IMR-90 (cell line): ENCODE data around the gene BAIAP2L1. TPM values are rescaled to one million over a fixed set of nuclear protein-coding genes. Genes with fewer than 3 reads are reported as not detected.

Experiments used
- ATAC-seq: fragments of 200-7000 bp; cut with Tn5 transposase; 2 replicates; pipeline ENCODE4 v1.9.1; 2020; ENCODE audit warnings: low read depth, mild to moderate bottlenecking, moderate library complexity
- BruUV-seq: library from RNA; stranded (reverse); fragments of 400-500 nt; replicated peaks from 2 replicates; lab custom pipeline; 2021; lab: Mats Ljungman, UMichigan
- CTCF ChIA-PET: fragments of 300-600 bp; formaldehyde crosslinking; extraction: SDS; loops from one replicate; lab custom pipeline; 2021; ENCODE audit warnings: antibody characterized with exemption; lab: Yijun Ruan, JAX
- POLR2A ChIA-PET: fragments of 300-600 bp; sonication (Branson Sonifier 250); formaldehyde crosslinking; loops from one replicate; lab custom pipeline; 2022; ENCODE audit warnings: antibody characterized with exemption; ENCODE audit not compliant: unreplicated experiment; lab: Charles Lee
- DNase-seq: peaks from one replicate; pipeline ENCODE4 v3.0.0; 2013
- H2AFZ ChIP-seq: replicated peaks from 2 replicates; pipeline ENCODE3; 2013; ENCODE audit warnings: low read length, mild to moderate bottlenecking; ENCODE audit not compliant: poor library complexity
- H2AK5ac ChIP-seq: 2 replicates; pipeline ENCODE4 v1.6.1; 2013; ENCODE audit warnings: low read depth, low read length, inconsistent platforms
- H2AK9ac ChIP-seq: replicated peaks from 2 replicates; pipeline ENCODE3; 2013; ENCODE audit warnings: mild to moderate bottlenecking, low read depth, low read length, moderate library complexity; ENCODE audit not compliant: poor library complexity
- H2BK120ac ChIP-seq: 2 replicates; pipeline ENCODE4 v1.6.1; 2013; ENCODE audit warnings: low read depth, low read length, inconsistent platforms
- H2BK15ac ChIP-seq: 3 replicates; pipeline ENCODE4 v1.6.1; 2013; ENCODE audit warnings: low read depth, low read length, inconsistent platforms
- H2BK20ac ChIP-seq: 2 replicates; pipeline ENCODE4 v1.6.1; 2013; ENCODE audit warnings: low read depth, mild to moderate bottlenecking, inconsistent platforms, low read length, moderate library complexity
- H2BK5ac ChIP-seq: 2 replicates; pipeline ENCODE4 v1.6.1; 2013; ENCODE audit warnings: mild to moderate bottlenecking, low read depth, low read length, inconsistent platforms; ENCODE audit not compliant: poor library complexity, severe bottlenecking
- H3K14ac ChIP-seq: replicated peaks from 2 replicates; pipeline ENCODE4 v1.6.1; 2013; ENCODE audit warnings: low read depth, low read length, inconsistent platforms
- H3K18ac ChIP-seq: 2 replicates; pipeline ENCODE4 v1.6.1; 2013; ENCODE audit warnings: low read depth, low read length, control low read depth
- H3K23ac ChIP-seq: 2 replicates; pipeline ENCODE4 v1.6.1; 2013; ENCODE audit warnings: low read depth, low read length, inconsistent platforms
- H3K27ac ChIP-seq: 2 replicates; pipeline ENCODE4 v1.5.1; 2013; ENCODE audit warnings: mild to moderate bottlenecking, control low read depth, low read length; ENCODE audit not compliant: insufficient read depth
- H3K27me3 ChIP-seq: 2 replicates; pipeline ENCODE4 v1.6.1; 2013; ENCODE audit warnings: low read length; ENCODE audit not compliant: control insufficient read depth, insufficient read depth
- H3K36me3 ChIP-seq: 2 replicates; pipeline ENCODE4 v1.6.1; 2013; ENCODE audit warnings: low read length, mixed read lengths; ENCODE audit not compliant: control insufficient read depth, insufficient read depth
- H3K4ac ChIP-seq: 2 replicates; pipeline ENCODE4 v1.6.1; 2013; ENCODE audit warnings: low read depth, low read length, inconsistent platforms
- H3K4me1 ChIP-seq: 2 replicates; pipeline ENCODE4 v1.6.1; 2013; ENCODE audit warnings: low read length, mixed read lengths; ENCODE audit not compliant: control insufficient read depth, insufficient read depth
- H3K4me2 ChIP-seq: 2 replicates; pipeline ENCODE4 v1.6.1; 2013; ENCODE audit warnings: low read depth, mild to moderate bottlenecking, control low read depth, low read length, moderate library complexity
- H3K4me3 ChIP-seq: 2 replicates; pipeline ENCODE4 v1.5.1; 2013; ENCODE audit warnings: low read depth, mild to moderate bottlenecking, control low read depth, low read length, moderate library complexity; ENCODE audit not compliant: insufficient read depth
- H3K56ac ChIP-seq: 2 replicates; pipeline ENCODE4 v1.6.1; 2013; ENCODE audit warnings: low read length, inconsistent platforms; ENCODE audit not compliant: insufficient read depth; ENCODE audit errors: extremely low read depth
- H3K79me1 ChIP-seq, 2 experiments: 2 replicates each; pipeline ENCODE4 v1.6.1; 2013; ENCODE audit warnings: low read length in 2 of 2, inconsistent platforms in 1 of 2, low read depth in 1 of 2
- H3K9ac ChIP-seq: 2 replicates; pipeline ENCODE4 v1.6.1; 2013; ENCODE audit warnings: low read depth, low read length, control low read depth
- H3K9me1 ChIP-seq: 2 replicates; pipeline ENCODE4 v1.6.1; 2013; ENCODE audit warnings: low read length, inconsistent platforms; ENCODE audit not compliant: insufficient read depth
- H3K9me3 ChIP-seq: 2 replicates; pipeline ENCODE4 v1.6.1; 2013; ENCODE audit warnings: low read length; ENCODE audit not compliant: control insufficient read depth, insufficient read depth
- H4K20me1 ChIP-seq: 2 replicates; pipeline ENCODE4 v1.6.1; 2013; ENCODE audit warnings: low read length, inconsistent platforms; ENCODE audit not compliant: insufficient read depth
- H4K5ac ChIP-seq: 2 replicates; pipeline ENCODE4 v1.6.1; 2013; ENCODE audit warnings: mild to moderate bottlenecking, low read depth, low read length, control low read depth
- H4K8ac ChIP-seq, 2 experiments: 2 replicates each; pipeline ENCODE4 v1.6.1; 2013; ENCODE audit warnings: low read depth in 2 of 2, low read length in 2 of 2, control low read depth in 1 of 2, inconsistent platforms in 1 of 2
- H4K91ac ChIP-seq: 2 replicates; pipeline ENCODE4 v1.6.1; 2013; ENCODE audit warnings: low read depth, low read length, inconsistent platforms; ENCODE audit not compliant: insufficient read depth
- BHLHE40 ChIP-seq: fragments of 150-350 bp; IDR thresholded peaks from 2 replicates; pipeline ENCODE4 v1.6.1; 2016; ENCODE audit warnings: mild to moderate bottlenecking, low read depth, low read length
- CEBPB ChIP-seq: IDR thresholded peaks from 2 replicates; pipeline ENCODE4 v1.6.1; 2012; ENCODE audit warnings: low read depth, low read length, improper control_type of control experiment
- CHD1 ChIP-seq: IDR thresholded peaks from 2 replicates; pipeline ENCODE4 v1.6.1; 2012; ENCODE audit warnings: low read depth, low read length, improper control_type of control experiment
- CTCF ChIP-seq: conservative IDR thresholded peaks from 2 replicates; pipeline ENCODE4 v1.5.1; 2012; ENCODE audit warnings: mild to moderate bottlenecking, low read depth, low read length, improper control_type of control experiment
- ELK1 ChIP-seq: fragments of 150-350 bp; IDR thresholded peaks from 2 replicates; pipeline ENCODE4 v1.6.1; 2016; ENCODE audit warnings: low read depth, mild to moderate bottlenecking, low read length, moderate library complexity, borderline replicate concordance
- FOS ChIP-seq: fragments of 150-350 bp; IDR thresholded peaks from 2 replicates; pipeline ENCODE4 v1.6.1; 2016; ENCODE audit warnings: low read depth, low read length
- MAFK ChIP-seq: IDR thresholded peaks from 2 replicates; pipeline ENCODE4 v1.6.1; 2012; ENCODE audit warnings: low read depth, low read length, improper control_type of control experiment
- MAZ ChIP-seq: IDR thresholded peaks from 2 replicates; pipeline ENCODE4 v1.6.1; 2012; ENCODE audit warnings: low read depth, mild to moderate bottlenecking, low read length, improper control_type of control experiment, moderate library complexity, borderline replicate concordance
- MXI1 ChIP-seq: IDR thresholded peaks from 2 replicates; pipeline ENCODE4 v1.6.1; 2012; ENCODE audit warnings: low read depth, mild to moderate bottlenecking, low read length, moderate library complexity, borderline replicate concordance
- NFE2L2 ChIP-seq: fragments of 150-350 bp; IDR thresholded peaks from 2 replicates; pipeline ENCODE4 v1.6.1; 2016; ENCODE audit warnings: low read depth, mild to moderate bottlenecking, low read length
- POLR2A ChIP-seq: IDR thresholded peaks from 2 replicates; pipeline ENCODE4 v1.6.1; 2012; ENCODE audit warnings: mild to moderate bottlenecking, low read depth, low read length
- RAD21 ChIP-seq: IDR thresholded peaks from 2 replicates; pipeline ENCODE4 v1.6.1; 2012; ENCODE audit warnings: low read length, improper control_type of control experiment
- RCOR1 ChIP-seq: IDR thresholded peaks from 2 replicates; pipeline ENCODE4 v1.6.1; 2012; ENCODE audit warnings: mild to moderate bottlenecking, low read length, improper control_type of control experiment; ENCODE audit not compliant: insufficient replicate concordance
- RFX5 ChIP-seq: IDR thresholded peaks from 2 replicates; pipeline ENCODE4 v1.8.0; 2012; ENCODE audit warnings: low read depth, mild to moderate bottlenecking, low read length, moderate library complexity
- SMC3 ChIP-seq: fragments of 150-350 bp; IDR thresholded peaks from 2 replicates; pipeline ENCODE4 v1.6.1; 2016; ENCODE audit warnings: low read depth, mild to moderate bottlenecking, antibody characterized with exemption, low read length, moderate library complexity
- USF2 ChIP-seq: fragments of 150-350 bp; IDR thresholded peaks from 2 replicates; pipeline ENCODE4 v1.6.1; 2017; ENCODE audit warnings: mild to moderate bottlenecking, antibody characterized with exemption, low read length, low read depth
- WGBS, 2 experiments: methylation state at CpG; one replicate each; pipeline versions ENCODE4 v1.1.5 to v1.1.7; 2013; ENCODE audit warnings: missing lambda C conversion rate in 2 of 2; ENCODE audit not compliant: insufficient read length in 1 of 2; ENCODE audit errors: extremely low coverage in 2 of 2; 5-methylcytosine and 5-hydroxymethylcytosine counted together
- dilution Hi-C: fragments of 300-500 bp; cut with HindIII; formaldehyde crosslinking; loops from one replicate; pipeline ENCODE4 v1.14.3; 2018; ENCODE audit warnings: low sequenced_read_pairs; ENCODE audit not compliant: unreplicated experiment
- in situ Hi-C: fragments of 300-500 bp; cut with MboI; formaldehyde crosslinking; loops from 3 replicates; pipeline ENCODE4 v1.14.3; 2019; ENCODE audit warnings: low sequenced_read_pairs, inconsistent platforms, mixed read lengths
- intact Hi-C: fragments of 100-400 bp; cut with micrococcal nuclease; formaldehyde crosslinking; loops from 2 replicates; pipeline ENCODE4 v1.10.0; 2022
- polyA plus RNA-seq, 3 experiments: library from polyadenylated mRNA; depleted of rRNA; stranded (reverse); fragments of >200 nt; gene quantifications; 2 replicates each; pipeline ENCODE4 v1.2.3, GENCODE V29; 2012; ENCODE audit warnings: low replicate concordance in 1 of 3
- total RNA-seq: library from RNA; depleted of rRNA; stranded (reverse); fragments of >200 nt; gene quantifications from 2 replicates; pipeline ENCODE4 v1.2.3, GENCODE V29; 2012

Gene BAIAP2L1
- total and polyA plus RNA-seq, 2 of the 4 experiments (the other 2 are of a cell fraction) = 2.2 to 6.0 TPM

- in situ Hi-C loops = no loop called here
- no peak for TF ChIP-seq RAD21
- no peak for TF ChIP-seq RFX5
- no peak for TF ChIP-seq POLR2A
- TF ChIP-seq CHD1 = no peak
- TF ChIP-seq NFE2L2 = no peak
- no peak for TF ChIP-seq SMC3
- TF ChIP-seq FOS = no peak
- TF ChIP-seq CTCF = no peak
- no peak for TF ChIP-seq MXI1
- no peak for TF ChIP-seq CEBPB
- no peak for TF ChIP-seq MAFK
- no peak for TF ChIP-seq USF2
- no peak for TF ChIP-seq RCOR1
- no peak for TF ChIP-seq ELK1
- TF ChIP-seq MAZ = no peak
- TF ChIP-seq BHLHE40 = no peak
- Histone ChIP-seq H2BK20ac (no peak overlapping the region), H4K5ac (no peak overlapping the region), H2BK120ac (no peak overlapping the region), H3K4ac (no peak overlapping the region), H3K27me3 (no peaks in the 10 kb centered on the region), H3K4me1 (peaks cover 5% of the 10 kb centered on the region; the same call in 1 of the 2 replicates), H3K23ac (no peak overlapping the region), H3K79me1 (peaks cover 3 to 19% of the 10 kb centered on the region in 2 experiments; a peak in 2 of 4 replicates), H3K14ac (no peak overlapping the region), H2BK5ac (no peak overlapping the region), H4K20me1 (no peaks in the 10 kb centered on the region), H3K9ac (no peak overlapping the region; the same call in 1 of the 2 replicates), H3K9me3 (peaks cover 1% of the 10 kb centered on the region; the same call in 1 of the 2 replicates), H2AFZ (no peak overlapping the region), H3K4me3 (no peak overlapping the region), H4K8ac (no peak overlapping the region), H3K36me3 (no peaks in the 10 kb centered on the region), H3K27ac (no peak overlapping the region), H3K56ac (no peak overlapping the region), H3K9me1 (no peaks in the 10 kb centered on the region), H2AK5ac (no peak overlapping the region), H3K4me2 (peak overlapping the region; percentile 38; the same call in 1 of the 2 replicates), H2BK15ac (no peak overlapping the region), H2AK9ac (no peak overlapping the region), H4K91ac (no peak overlapping the region), H3K18ac (no peak overlapping the region; the same call in 1 of the 2 replicates)
- peak; percentile 77 for DNase-seq
- peak; percentile 83 for ATAC-seq
- no TSS peak for BruUV-seq
- dilution Hi-C loops = no loop called here
- CTCF ChIA-PET = interaction anchor here (1.0 kb wide), 1 partner anchor 10 kb away, joined by 3 read pairs; no protein-coding TSS in a partner anchor
- POLR2A ChIA-PET = interaction anchor here (0.7 kb wide), 1 partner anchor 13 kb away, joined by 3 read pairs; no protein-coding TSS in a partner anchor
- intact Hi-C loops = no loop called here
- no CpG with 5 or more reads among the region's 3 CpGs for WGBS, 2 experiments
Observed at GRCh38 chr7:98341106-98341505, 59.8 kb downstream of the BAIAP2L1 start.
